HG03565 (cell line): Measurements from ENCODE around the gene REN.

Experiments
- ATAC-seq: cut with Tn5 transposase; IDR thresholded peaks from one replicate; pipeline ENCODE4 v1.9.1; 2021; ENCODE audit warnings: mild to moderate bottlenecking, moderate library complexity; ENCODE audit not compliant: unreplicated experiment

Gene REN

DNA sequence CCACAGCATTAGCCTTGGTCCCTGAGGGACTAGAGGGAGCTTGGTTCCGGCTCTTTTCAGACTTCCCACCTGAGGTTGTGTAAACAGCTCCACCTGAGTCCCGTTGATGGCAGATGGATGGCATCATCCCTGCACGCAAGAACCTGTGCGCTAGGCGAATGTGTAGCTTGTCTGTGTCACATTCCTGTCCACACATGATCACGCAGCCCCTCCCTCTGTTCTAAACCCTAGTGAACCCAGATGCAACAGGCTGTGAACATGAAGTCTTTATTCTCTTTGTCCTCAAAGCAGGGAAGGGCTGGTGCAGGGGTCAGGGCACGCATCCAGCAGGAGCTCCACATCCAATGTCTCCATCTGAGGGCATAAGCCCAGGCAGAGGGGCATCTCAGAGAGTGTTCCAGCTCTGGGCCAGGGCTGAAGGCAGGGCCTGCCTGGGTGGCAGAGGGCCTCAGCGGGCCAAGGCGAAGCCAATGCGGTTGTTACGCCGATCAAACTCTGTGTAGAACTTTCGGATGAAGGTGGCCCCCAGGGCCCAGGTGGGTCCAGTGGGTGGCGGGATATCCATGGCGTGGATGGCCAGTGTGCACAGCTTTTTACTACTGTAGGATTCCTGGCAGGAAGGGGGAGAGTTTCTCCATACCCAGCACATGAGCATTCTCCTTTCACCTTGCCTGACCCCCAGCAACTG lies 11.4 kb downstream of the REN start:
- ATAC-seq = no peak

DNA sequence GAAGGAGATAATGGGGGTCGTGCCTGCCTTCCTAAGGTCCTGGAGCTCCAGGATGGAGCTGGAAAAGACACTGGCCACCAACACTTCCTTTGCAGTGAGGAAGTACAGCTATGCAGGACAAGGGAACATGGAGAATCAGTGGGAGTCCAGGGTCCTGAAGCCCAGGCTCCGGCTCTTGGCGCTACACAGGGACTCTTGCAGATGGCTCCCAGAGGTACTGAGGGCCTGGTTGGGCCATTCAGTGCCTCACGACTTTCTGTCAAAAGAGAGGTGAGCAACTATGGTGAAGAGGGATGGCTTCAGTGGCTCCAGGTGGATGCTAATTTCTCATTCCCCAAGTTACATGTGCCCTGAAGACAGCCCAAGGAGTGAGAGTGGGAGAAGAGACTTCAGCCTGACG lies 12.5 kb downstream of the REN start:
- ATAC-seq = no peak

DNA sequence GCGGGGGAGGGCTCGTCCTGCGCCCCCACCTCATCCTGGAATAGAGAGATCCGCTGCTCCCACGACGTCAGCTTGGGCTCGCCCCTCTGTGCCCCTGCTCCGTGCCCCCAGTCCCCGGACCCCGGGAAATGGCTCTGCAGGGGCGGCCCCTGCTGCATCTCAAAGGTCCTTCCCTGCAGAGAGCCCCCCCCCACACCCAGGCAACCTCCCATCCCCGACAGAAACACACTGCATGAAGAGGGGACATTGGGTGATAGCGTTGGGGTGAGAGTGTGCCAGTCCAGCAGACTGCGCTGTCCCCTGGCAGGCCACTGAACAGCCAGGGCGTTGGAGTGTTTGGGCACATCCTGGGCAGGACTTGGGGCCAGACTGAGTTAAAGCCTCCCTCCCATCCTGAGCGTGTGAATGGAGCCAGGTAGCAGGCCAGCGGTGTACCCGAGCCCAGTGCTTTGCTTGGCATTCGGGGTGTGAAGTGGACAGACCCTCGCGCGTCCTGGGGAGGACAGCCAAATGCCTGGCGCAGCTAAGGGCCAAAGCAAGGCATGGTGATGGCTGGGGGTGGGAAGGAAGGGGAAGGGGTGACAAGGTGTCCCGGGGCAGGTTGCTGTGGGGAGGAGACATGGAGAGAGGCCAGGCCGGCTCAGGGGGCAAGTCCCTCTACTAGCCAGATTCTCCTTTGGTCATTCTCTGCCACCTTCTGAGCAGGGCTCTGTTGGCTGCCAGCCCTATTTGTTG lies 13.7 kb downstream of the REN start:
- no peak for ATAC-seq

DNA sequence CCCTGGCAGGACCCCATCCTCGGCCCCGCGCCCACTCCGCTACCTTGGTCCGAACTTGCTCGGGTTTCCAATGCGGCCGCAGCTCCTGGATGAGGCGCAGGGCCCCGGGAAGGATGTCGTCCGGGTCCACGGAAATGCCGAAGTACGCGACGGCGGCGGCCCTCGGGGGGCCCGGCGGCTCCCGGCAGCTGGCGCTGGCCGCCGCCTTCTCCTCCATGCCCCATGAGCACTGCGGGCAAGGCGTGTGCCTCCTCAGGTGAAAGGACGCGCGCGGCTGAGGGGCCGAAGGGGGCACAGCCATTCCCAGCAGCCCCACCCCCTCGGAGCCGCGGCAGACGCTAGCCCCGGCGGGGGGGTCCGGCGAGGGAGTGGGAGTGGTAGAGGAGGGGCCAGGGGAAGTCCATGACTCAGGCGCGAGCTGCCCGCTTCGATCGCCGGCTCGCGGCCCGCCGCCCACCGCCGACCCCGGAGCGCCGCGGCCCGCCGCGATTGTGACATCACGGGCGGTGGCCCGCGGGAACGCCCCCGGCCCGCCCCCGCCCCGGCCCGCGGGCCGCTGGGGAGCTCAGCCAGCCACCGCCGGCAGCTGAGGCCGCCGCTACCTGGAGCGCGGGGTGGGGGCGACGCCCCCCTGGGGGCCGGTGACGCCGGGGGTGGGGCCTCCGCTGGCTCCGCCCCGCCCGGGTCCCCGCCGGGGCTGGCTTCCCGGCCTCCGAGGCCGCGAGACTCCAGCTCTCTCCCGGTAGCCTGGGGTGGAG lies 14.4 kb downstream of the REN start, which contains the start of gene ETNK2:
Gene ETNK2 (minus strand): TSS at position 493 of the 758 bp plus-strand sequence. CDS start 192 bp downstream, at position 301.
- ATAC-seq = no peak

DNA sequence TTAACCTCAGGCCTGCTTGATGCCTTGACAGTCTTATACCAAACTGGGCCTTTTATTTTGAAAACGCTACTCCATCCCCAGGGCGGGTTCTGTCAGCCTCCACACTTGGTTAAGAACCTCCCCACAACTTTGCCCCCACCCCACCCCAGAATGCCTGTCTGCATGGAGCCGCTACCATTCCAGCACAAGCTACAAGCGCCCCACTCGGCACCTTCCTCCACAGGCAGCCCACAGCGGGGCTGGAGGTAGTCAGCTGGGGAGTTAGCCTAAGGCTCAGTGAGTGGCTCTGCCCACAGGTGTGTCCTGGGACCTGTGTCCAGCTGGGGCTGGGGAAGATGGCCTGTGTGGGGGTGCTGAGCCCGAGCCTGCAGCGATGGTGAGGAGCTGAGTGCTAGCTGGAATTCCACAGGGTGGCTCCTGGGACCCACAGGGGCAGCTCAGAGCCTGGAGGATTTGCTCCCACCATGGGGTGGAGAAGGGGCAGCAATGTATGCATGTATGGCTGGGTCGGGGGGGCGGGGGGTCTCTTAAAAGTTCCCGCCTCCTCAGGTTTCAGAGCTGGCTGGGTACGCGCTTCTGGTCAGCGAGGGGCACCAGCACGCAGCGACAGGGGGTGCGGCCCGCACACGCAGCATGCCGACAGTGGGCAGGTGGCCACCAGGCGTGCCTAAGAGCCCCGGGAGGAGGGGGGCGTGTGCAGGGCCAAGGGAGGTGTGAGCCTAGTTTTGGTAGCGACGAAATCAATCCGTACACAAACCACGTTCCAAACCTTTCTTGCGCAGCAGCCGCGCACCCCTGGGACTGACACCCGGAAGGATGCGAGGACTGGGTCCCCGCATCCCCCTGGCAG lies 15.2 kb downstream of the REN start:
- no peak for ATAC-seq

DNA sequence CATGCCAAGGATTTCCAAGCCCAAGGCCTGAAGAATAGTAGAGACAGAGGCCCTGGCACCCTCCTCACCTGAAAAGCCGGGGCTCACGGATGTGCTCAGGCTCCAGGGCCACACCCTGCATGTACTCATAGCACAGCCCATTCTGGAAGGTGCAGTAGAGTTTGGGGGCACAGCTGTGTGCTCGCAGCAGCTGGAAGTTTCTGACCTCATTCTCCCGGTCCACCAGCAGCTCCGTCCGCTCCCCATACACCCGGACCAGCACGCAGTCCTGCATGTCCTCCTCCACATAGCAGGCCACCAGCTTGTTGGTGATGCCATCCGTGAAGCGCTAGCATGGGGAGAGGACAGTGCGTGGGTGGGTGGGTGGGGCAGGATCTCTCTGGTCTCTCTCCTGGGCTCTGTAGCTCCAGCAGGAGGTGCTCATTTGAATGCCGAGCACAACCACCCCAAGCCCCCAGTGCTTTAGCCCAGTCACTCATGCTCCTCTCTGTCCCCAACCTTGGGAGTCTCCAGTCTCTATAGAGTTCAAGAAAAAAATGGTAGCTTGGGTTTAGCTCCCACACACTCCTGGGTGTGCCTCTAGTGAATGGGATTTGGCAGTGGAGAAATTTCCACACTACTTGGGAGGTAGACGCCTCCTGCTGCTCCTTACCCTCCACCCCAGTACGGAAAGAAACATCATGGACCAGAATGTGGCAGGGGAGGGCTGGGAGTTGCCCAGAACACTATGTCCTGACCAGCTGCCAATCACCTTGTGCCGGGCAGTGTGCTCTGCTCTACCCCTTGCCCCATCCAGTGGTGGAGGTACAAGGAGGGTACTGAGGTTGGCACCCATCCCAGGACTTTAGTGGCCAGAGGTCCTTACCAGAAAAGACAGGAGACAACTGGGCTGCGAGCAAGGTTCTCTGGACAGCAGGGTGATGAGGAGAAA lies 16.2 kb downstream of the REN start:
- ATAC-seq = no peak

DNA sequence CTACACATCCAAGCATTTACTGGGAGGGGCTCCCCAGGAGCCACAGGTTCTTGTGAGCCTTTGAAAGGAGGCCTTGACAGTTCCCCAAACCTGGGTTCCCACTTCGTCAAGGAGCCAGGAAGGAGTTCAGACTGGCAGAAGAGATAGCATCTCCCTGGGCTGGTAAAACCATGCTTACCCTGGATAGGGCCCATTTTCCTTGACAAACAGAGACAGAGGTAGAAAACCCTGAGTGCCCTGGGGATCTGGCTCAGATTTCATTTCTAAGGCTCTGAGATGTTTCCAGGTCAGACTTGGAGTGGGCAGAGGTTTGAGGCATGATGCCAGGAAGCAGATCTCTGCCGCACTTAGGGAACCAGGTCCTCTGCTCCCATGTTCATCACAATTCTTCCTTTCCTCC lies 17.0 kb downstream of the REN start:
- ATAC-seq = no peak

DNA sequence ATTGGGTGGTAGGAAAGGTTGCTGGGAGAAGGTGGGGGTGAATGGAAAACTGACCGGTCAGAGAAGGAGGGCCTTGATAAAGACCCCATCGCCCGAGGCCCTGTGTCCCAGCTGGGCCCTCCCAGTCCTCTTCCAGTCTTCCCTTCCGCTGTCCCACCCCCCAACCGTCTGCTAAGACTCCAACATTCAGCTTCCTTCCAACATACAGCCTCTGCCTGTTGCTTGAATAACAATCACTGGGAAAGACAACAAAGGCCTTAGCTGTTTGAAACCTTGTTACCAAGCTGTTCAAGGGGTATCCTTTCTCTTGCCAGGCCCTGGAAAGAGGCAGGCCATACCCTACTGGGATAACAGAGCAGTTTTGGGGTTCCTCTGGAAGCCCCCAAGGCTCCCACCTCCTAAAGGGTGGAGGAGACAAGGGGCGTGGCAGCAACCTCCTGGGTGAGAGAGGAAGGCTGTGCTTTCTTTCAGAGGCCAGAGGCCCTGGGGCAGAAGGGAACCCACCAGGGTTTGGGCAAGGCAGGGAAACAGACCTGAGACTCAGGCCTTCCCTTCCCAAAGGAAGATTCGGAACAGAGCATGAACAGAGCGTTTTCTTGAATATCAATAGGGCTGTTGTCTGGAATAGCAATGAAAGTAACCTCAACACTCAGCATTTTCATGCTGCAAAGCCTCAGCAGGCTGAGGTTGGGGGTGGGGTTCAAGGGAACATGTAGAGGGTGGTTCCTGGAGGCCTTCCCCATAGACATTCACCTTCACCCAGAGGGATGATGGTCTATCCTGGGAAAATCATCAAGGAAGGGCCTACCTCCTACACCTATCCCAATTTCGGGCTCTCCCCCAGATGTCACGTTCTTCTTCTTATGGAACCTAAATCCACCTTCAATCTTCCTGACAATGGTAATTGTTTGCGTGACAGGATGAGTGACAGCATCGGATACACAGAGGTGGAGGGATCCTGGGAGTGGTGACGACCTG lies 18.4 kb downstream of the REN start:
- no peak for ATAC-seq

DNA sequence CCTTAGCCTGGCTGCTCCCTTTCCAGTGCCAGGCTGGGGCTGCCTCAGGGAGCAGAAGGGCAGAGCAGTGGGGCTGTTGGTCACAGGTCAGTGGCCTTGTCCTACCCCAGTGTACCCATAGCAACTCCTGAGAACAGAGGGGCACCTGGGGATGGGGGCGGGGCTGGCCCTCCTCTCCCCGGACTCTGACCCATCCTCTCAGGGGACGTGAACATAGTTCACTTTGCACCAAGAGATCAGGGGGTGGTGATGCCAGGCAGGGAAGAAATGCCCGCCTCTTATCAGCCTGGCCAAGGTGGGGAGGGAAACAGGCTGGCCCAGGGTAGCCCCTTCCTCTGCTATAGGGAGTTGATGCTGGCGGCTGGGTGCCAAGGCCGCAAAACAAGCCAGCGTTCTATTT lies 19.2 kb downstream of the REN start:
- no peak for ATAC-seq

DNA sequence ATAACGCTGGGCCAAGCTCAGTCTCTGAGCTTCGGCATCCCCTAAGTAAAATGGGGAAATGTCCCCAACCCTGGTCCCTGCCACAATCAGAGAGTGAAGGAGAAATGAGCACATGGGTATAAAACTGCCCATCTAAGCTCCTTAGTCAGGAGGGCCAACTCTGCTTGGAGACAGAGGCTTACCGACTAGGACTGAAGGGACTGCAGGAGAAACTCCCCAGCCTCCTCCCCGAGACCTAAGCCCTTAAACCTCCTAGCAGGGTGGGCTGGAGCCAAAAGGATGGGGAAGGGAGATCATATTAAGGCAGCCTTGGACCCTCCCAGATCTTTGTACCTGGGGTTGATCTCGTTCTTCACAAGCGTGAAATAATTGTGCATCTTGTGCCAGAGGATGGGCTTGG lies 19.8 kb downstream of the REN start:
- no peak for ATAC-seq

DNA sequence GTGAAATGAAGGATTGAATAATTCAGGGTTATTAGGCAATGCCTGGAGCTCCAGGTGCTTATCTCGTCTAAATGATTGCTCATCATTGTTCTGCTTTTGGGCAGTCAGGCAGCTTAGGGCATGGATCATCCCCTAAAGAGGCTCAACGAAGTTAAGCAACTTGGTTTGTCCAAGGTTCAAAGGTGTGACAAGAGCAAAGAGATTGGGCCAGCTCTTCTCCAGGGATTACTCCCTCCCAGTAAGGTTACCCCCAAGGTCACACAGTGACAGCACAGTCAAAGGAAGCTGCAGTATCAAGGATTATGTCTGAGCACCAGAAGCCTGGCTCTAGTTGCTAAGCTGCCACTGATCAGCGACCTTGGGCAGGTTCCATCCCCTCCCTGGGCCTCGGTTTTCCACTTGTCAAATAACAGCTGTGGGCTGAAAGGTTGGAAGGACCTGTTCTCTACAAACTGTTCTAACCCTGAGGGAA lies 21.1 kb downstream of the REN start:
- ATAC-seq = no peak

DNA sequence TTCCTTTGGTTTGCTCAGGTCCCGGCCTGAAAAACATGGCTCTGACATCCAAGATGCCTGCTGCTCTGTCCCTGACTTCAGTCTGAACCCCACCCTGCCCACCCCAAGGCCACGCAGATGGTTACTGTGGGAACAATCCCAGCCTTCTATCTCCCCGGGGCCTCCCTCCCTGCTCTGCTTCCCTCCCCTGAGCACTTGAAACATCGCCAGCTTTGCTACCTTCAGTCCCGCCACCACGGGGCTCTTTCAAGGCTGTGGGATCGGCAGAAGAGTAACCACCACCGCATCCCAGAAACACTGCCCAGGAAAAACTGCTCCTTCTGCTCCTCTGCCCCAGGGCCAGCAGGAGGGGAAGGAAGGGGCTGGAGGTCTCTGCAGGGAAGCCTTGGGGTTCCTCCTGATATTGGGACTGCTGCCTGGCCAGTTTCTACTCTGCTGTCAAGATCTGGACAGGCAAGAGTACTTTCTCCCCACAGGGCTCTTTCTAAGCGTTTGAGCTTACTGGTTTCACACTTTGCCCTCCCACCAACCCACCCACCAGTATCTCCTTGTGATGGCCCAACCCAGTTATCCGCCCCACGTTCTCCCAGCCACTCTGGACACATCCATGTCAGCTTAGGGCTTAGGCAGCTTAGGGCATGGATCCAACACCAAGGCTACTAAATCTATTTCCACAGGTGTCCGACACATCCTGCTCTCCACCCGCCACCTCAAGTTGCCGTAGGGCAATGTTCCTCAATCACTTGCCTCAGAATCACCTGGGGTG lies 22.7 kb downstream of the REN start:
- no peak for ATAC-seq

DNA sequence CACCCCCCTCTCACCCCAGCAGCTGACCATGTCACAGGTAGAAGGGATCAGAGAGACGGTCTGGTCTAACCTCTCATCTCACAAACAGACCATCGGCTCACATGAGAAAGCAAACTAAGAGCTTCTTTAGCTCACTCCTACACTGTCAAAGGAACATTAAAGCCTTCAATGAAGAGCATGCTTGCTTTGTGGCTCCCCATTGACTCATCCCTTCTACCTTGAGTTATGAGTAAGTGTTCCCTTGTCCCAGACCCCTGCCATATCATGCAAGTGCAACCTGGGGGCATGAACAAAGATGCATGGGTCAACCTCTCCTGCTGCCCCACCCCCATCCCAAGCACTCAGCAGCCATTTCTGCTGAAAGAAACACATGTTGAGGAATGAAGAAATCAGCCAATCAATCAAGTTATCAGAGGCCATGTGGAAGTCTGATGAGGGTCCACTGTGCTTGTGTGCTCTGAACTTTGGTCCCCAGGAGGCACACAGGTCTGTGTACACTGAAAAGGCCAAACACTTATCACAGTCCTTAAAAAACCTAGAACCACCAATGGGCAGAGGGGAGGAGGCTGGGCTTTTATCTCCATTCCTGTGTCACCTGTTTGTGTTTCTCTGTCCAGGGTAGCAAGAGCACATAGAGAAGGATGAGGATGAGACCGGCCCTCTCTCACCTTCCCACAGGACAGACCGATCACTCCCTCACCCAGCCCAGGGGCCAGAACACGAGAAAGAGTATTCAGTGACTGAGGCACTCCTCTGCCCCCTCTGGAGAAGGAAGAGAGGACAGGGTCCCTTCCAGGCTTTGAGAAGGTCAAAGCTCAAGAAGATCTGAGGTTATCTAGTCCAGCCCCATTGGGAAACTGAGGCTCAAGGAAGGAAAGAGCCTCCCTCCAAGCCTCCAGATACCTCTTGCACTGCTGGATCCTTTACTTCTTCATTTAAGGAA lies 23.8 kb downstream of the REN start:
- ATAC-seq = no peak

DNA sequence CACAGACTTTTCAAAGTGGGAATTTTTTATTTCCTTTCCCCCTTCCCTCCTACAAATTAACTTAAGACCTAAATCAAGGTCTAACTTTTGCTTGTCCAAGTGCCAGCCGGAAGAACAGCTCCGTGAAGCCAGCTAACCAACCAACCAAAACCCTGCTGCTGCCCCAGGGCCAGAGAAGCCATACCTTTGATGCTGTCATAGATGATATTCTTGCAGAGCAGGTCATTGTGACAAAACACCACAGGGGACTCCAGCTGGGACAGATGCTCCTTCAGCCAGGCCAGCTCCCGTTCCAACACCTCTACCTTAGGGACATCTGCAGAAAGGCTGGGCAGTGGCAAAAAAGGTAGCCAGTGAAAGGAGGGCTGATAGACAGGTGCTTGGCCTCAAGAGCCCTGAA lies 25.0 kb downstream of the REN start:
- no peak for ATAC-seq

DNA sequence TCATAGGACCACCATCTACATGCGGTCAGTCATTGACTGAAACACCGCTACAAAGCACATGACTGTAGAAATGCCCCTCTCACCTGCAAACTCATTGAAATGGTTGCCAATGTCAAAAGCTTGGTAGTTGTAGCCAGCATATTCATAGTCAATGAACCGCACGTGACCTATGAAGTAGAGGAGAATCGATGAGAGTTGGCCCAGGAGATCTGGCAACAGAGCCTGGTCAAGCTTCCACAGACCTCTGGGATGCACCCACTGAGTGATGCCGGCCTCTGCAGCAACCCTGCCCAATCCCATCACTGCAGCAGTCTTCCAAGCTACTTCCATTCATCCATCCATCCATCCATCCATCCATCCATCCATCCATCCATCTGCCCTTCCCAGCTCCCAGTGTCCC lies 26.2 kb downstream of the REN start:
- ATAC-seq = no peak

DNA sequence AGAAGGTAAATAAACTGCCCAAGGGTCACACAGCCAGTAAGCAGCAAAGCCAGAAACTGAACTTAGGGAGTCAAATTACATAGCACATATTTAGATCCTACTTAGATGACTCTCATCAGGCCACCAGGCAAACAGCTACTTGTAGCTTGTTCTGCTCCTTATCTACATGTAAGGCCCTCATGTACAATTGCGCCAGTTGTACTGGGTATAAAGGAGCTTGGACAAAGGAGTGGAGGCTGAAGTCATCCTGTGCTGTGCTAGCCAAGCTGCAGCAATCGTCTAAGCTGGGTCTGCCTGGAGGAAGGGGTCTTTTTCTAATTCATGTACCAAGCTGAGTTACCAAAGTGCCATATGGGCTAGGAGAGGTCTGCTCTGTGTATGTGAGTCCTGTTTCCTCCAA lies 27.0 kb downstream of the REN start:
- no peak for ATAC-seq

DNA sequence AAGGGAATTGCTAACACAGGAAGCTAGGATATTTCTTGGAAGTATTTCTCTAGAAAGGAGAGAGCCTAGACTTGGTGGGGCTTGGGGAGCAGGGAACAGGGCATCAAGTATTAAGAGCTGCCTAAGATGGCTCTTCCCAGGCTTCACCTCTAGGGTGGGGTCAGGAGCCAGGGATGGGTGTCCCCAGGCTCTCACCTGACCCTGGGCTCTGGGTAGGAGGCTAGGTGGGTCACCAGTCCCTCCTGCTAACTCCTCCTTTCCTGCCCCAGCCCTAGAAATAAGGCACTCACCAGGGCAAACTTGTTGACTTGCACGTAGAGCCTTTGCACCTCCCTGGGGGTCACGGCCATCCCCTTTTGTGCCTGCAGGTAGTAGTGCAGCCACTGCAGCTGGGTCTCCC lies 29.3 kb downstream of the REN start:
- no peak for ATAC-seq
